Measurements from ENCODE around the gene ITGA7. TPM values are rescaled to one million over a fixed set of nuclear protein-coding genes. Genes with fewer than 3 reads are reported as not detected.

Gene ITGA7
- total RNA-seq, 1 experiment from 2014 or later, result 96.2 TPM

GRCh38 chr12:55733021-55733555 is 25.4 kb upstream of the ITGA7 start:
- CTCF ChIA-PET, result interaction anchor here (0.7 kb wide), 1 partner anchor 26 kb away, joined by 3 read pairs; the partner anchor contains the start of gene ITGA7
- DNase-seq (ENCODE audit: low spot score) (no peak), ATAC-seq (no peak)
- POLR2A ChIA-PET, result no interaction called here
- Mint-ChIP-seq H3K27ac (no peak overlapping the region), H3K27me3 (ENCODE audit: low read depth) (no peaks in the 10 kb centered on the region), H3K4me3 (no peak overlapping the region), H3K36me3 (no peaks in the 10 kb centered on the region), H3K9me3 (no peaks in the 10 kb centered on the region), H3K4me1 (peaks cover 35% of the 10 kb centered on the region)
- TF ChIP-seq NR1H2 (CRISPR knock-in tag; IDR thresholded peaks at IDR 0.05) (no peak), PRRX2 (CRISPR knock-in tag; IDR thresholded peaks at IDR 0.05) (no peak), ELF4 (CRISPR knock-in tag; IDR thresholded peaks at IDR 0.05; ENCODE audit: low read depth) (no peak), ZNF423 (CRISPR knock-in tag; IDR thresholded peaks at IDR 0.05) (no peak), HMGA2 (CRISPR knock-in tag; IDR thresholded peaks at IDR 0.05) (no peak), ZMAT4 (CRISPR knock-in tag; IDR thresholded peaks at IDR 0.05) (no peak), NFE2L1 (CRISPR knock-in tag; IDR thresholded peaks at IDR 0.05) (no peak), E2F4 (CRISPR knock-in tag; IDR thresholded peaks at IDR 0.05; ENCODE audit: borderline replicate concordance, low read depth) (no peak), STAT6 (CRISPR knock-in tag; conservative IDR thresholded peaks at IDR 0.05; ENCODE audit: low read depth) (no peak)

- peaks cover 32% of the 10 kb centered on the region for H3K4me1 Mint-ChIP-seq
- no peak for DNase-seq (ENCODE audit: low spot score)
- ATAC-seq, result no peak
- no peak overlapping the region for H3K27ac Mint-ChIP-seq
- H3K9me3 Mint-ChIP-seq, result no peaks in the 10 kb centered on the region
- H3K27me3 Mint-ChIP-seq (ENCODE audit: low read depth), result no peaks in the 10 kb centered on the region
- no peaks in the 10 kb centered on the region for H3K36me3 Mint-ChIP-seq
- POLR2A ChIA-PET, result no interaction called here
- H3K4me3 Mint-ChIP-seq, result no peak overlapping the region
- CTCF ChIA-PET, result no interaction called here
- TF ChIP-seq SOX15 (CRISPR knock-in tag; IDR thresholded peaks at IDR 0.05) (no peak), ERG (CRISPR knock-in tag; IDR thresholded peaks at IDR 0.05) (no peak), ATF2 (CRISPR knock-in tag; IDR thresholded peaks at IDR 0.05; ENCODE audit: borderline replicate concordance, low read depth) (no peak), AR (CRISPR knock-in tag; IDR thresholded peaks at IDR 0.05) (no peak), HMGA2 (CRISPR knock-in tag; IDR thresholded peaks at IDR 0.05) (no peak), ESRRA (CRISPR knock-in tag; IDR thresholded peaks at IDR 0.05; ENCODE audit: borderline replicate concordance) (no peak), ZNF317 (CRISPR knock-in tag; IDR thresholded peaks at IDR 0.05; ENCODE audit: borderline replicate concordance, low read depth) (no peak), EMX1 (CRISPR knock-in tag; IDR thresholded peaks at IDR 0.05) (no peak), ZNF219 (CRISPR knock-in tag; IDR thresholded peaks at IDR 0.05; ENCODE audit: borderline replicate concordance) (no peak), ARID4B (CRISPR knock-in tag; IDR thresholded peaks at IDR 0.05; ENCODE audit: borderline replicate concordance) (no peak), GABPB1 (CRISPR knock-in tag; IDR thresholded peaks at IDR 0.05) (no peak), TCF7 (CRISPR knock-in tag; IDR thresholded peaks at IDR 0.05; ENCODE audit: low read depth) (no peak), ETV6 (CRISPR knock-in tag; IDR thresholded peaks at IDR 0.05) (no peak), IRF2 (CRISPR knock-in tag; IDR thresholded peaks at IDR 0.05; ENCODE audit: borderline replicate concordance, low read depth) (no peak)
Observed at GRCh38 chr12:55732288-55732687, 24.6 kb upstream of the ITGA7 start.
